Fibroblast of mammary gland (primary cell): ENCODE data around the gene KCNT1.

Experiments used
- DNase-seq: peaks from one replicate; pipeline ENCODE4 v3.0.0-alpha.2; 2010; ENCODE audit warnings: low read depth
- H3K4me3 ChIP-seq: 2 replicates; pipeline ENCODE4 v1.5.1; 2011; ENCODE audit warnings: low read depth, mild to moderate bottlenecking, low read length, moderate library complexity; ENCODE audit not compliant: control insufficient read depth
- TF ChIP-seq, protein P1 (sequence below): conservative IDR thresholded peaks from 2 replicates; pipeline ENCODE4 v1.5.1; 2011; ENCODE audit warnings: low read depth, low read length, inconsistent platforms; ENCODE audit not compliant: control insufficient read depth, insufficient read depth

The KCNT1 gene

DNA sequence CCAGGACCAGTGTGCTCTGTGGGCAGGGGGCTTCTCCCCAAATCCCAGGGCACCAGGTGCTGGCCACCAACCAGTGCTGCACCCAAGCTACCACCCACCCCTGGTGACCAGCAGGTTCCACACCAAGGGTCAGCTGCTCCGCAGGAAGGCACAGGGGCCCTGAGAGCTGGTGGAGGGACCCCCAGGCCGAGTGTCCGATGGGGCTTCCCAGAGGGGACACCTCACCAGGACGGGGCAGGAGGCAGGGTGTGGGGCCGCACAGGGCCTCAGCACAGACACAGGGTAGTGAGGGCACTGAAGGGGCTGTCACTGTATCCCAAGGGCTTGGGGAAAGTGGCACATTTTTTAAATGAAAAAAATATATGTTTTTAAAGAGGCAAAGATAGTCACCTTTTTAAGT lies 20.8 kb upstream of the KCNT1 start:
- H3K4me3 ChIP-seq, result no peak overlapping the region
- TF ChIP-seq, protein P1, sequence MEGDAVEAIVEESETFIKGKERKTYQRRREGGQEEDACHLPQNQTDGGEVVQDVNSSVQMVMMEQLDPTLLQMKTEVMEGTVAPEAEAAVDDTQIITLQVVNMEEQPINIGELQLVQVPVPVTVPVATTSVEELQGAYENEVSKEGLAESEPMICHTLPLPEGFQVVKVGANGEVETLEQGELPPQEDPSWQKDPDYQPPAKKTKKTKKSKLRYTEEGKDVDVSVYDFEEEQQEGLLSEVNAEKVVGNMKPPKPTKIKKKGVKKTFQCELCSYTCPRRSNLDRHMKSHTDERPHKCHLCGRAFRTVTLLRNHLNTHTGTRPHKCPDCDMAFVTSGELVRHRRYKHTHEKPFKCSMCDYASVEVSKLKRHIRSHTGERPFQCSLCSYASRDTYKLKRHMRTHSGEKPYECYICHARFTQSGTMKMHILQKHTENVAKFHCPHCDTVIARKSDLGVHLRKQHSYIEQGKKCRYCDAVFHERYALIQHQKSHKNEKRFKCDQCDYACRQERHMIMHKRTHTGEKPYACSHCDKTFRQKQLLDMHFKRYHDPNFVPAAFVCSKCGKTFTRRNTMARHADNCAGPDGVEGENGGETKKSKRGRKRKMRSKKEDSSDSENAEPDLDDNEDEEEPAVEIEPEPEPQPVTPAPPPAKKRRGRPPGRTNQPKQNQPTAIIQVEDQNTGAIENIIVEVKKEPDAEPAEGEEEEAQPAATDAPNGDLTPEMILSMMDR, result no peak
- no peak for DNase-seq

DNA sequence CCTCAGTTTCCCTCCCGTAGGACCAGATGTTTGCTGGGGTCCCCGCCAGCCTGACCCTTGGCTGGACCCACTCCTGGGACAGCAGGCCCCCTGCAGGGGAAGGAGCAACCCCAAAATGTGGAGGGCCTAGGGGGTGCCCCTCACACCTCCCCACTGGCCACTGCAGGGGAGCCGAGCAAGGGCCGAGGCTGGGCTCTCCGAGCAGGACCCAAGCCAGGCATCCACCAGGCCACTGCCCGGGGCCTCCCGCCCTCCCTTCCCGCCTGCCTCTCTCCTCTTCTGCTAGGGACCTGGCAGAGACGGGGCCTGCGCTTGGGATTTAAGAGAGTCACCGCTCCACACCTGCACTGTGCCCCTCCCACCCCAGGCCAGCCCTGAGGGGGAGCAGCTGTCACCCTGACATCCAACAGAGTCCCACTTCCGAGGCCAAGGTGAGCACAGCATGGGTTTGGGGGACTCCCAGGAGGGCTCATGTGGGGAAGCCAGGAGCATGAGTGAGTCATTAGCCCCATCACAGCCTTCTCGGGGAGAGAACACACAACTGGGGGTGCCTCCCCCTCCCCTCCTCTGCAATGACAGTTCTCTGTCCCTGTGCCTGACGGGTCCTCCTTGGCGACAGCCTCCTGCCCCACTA lies 18.5 kb upstream of the KCNT1 start:
- no peak for DNase-seq
- TF ChIP-seq, protein P1, result no peak
- H3K4me3 ChIP-seq, result no peak overlapping the region

DNA sequence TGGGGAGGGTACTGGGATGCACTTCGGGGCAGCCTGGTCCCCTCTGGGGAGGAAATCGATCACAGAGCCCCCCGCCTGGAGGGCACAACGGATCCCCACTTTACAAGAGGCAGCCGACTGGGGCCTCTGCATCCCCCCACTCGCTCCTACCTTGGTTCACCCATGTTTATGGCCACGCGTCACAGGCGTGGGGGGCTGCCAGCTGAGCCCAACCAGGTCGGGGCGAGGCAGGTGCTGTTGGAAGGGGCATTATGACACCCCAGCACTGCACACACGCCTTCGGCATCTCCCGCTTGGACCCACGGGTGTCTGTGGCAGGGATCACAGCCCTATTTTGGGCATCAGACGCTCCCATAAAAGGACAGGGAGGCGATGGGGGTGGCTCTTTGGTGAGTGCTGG lies 17.3 kb upstream of the KCNT1 start:
- no peak for DNase-seq
- TF ChIP-seq, protein P1, result no peak
- H3K4me3 ChIP-seq, result no peak overlapping the region

DNA sequence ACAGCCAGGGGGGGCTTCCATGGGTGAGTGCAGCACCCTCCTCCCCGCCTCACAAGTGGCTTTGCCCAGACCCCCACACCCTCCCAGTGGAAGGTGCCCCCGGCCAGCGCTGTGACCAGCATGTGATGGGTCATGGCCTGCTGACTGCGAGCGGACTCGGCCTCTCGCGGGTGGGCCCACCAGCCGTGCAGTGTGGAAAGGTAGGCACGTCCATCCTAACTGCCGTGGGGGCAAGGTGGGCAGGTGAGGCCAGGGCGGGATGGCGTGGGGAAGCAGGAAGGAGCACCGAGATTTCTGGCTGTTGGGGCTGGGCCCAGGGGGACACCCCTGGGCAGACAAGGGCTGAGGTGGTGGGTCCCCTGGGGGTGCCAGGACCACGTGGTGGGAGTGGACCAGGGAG lies 14.8 kb upstream of the KCNT1 start:
- DNase-seq, result no peak
- no peak overlapping the region for H3K4me3 ChIP-seq
- TF ChIP-seq, protein P1, result no peak

DNA sequence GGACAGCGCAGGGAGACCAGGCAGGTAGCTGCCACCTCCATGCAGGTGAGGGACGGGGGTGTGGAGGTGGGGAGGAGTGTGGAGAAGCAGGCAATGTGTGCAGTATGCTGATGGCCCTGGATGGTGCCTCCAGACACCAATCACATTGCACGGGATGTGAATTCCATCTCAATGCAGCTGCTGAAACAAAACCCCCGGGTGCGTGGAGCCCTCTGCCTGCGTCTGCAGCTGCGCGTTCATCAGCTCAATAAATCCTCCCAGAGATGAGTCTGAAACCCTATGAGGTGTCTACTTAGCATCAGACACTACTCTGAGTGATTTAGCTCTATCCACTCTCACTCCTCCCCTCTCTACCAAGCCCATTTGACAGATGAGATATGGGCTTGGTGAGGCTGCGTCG lies 13.0 kb upstream of the KCNT1 start:
- no peak for DNase-seq
- H3K4me3 ChIP-seq, result no peak overlapping the region
- TF ChIP-seq, protein P1, result no peak

DNA sequence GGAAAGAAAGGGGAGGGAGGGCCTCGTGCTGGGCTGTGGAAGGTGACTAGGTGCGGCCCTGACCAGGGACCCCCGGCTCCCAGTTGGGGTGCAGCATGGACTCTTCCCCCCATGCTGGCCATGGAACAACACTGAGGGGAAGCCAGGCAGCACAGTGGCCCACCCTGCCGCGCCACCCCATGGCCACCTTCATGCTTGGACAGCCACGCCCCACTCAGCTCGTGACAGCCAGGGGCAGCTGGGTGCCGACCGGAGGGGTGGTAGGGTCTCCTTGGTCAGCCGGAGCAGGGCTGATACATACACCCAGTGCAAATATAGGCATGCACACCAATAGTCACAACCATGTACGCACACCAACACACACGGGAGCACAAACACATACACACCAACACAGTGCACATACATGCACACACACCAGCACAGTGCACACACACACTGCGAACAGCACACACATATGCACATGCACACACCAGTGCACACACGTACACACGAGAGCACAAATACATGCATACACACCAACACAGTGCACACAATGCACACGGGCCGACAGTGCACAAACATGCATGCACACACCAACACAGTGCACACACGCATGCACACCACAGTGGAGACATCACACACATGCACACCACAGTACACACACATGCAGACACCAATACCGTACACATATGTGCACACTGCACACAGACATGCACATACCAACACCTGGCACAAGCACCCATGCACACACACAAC lies 11.0 kb upstream of the KCNT1 start:
- no peak overlapping the region for H3K4me3 ChIP-seq

More for the DNA sequence above, 11.0 kb upstream of the KCNT1 start:
- DNase-seq, result no peak
- TF ChIP-seq, protein P1, result no peak
